Mammary epithelial cell (primary cell): ENCODE results near the gene SUFU.

Experiments
- CTCF ChIP-seq, 2 donors: IDR thresholded peaks in 1 of 2; conservative IDR thresholded peaks in 1 of 2; 2 replicates each; pipeline ENCODE4 v1.5.1; 2011 to 2012; ENCODE audit warnings: inconsistent platforms in 2 of 2, low read length in 2 of 2, mild to moderate bottlenecking in 2 of 2, control low read depth in 1 of 2, low read depth in 1 of 2; ENCODE audit not compliant: insufficient read depth in 1 of 2; ENCODE audit errors: extremely low read depth in 1 of 2
- EZH2 ChIP-seq: IDR thresholded peaks from 2 replicates; pipeline ENCODE4 v1.6.1; 2012; ENCODE audit warnings: low read length, inconsistent platforms, borderline replicate concordance

GRCh38 chr10:102545997-102546396 is 42.2 kb downstream of the SUFU start:
- TF ChIP-seq CTCF (conservative IDR thresholded peaks at IDR 0.05 in 1 of 2, IDR thresholded peaks at IDR 0.05 in 1 of 2; ENCODE audit: extremely low read depth in 1 of 2, insufficient read depth in 1 of 2, low read depth in 1 of 2, low read length in 2 of 2): no peak
- no peak for TF ChIP-seq EZH2
